GM18507 (cell line): ENCODE data around the gene SUPT4H1.

Experiments
- DNase-seq: peaks from one replicate; pipeline ENCODE4 v3.0.0; 2011; ENCODE audit warnings: low read depth; ENCODE audit not compliant: insufficient read length; ENCODE audit errors: extremely low spot score
- FAIRE-seq: peaks from 2 replicates; lab custom pipeline; 2011; peaks lifted over from hg19 to GRCh38; lab: Jason Lieb, UNC

SUPT4H1 gene

GRCh38 chr17:58332778-58333735 is 18.9 kb downstream of the SUPT4H1 start:
- no peak for DNase-seq
- peak; percentile 63 for FAIRE-seq

GRCh38 chr17:58331815-58332777 is 19.9 kb downstream of the SUPT4H1 start:
- peak; percentile 92 for FAIRE-seq
- no peak for DNase-seq

DNA sequence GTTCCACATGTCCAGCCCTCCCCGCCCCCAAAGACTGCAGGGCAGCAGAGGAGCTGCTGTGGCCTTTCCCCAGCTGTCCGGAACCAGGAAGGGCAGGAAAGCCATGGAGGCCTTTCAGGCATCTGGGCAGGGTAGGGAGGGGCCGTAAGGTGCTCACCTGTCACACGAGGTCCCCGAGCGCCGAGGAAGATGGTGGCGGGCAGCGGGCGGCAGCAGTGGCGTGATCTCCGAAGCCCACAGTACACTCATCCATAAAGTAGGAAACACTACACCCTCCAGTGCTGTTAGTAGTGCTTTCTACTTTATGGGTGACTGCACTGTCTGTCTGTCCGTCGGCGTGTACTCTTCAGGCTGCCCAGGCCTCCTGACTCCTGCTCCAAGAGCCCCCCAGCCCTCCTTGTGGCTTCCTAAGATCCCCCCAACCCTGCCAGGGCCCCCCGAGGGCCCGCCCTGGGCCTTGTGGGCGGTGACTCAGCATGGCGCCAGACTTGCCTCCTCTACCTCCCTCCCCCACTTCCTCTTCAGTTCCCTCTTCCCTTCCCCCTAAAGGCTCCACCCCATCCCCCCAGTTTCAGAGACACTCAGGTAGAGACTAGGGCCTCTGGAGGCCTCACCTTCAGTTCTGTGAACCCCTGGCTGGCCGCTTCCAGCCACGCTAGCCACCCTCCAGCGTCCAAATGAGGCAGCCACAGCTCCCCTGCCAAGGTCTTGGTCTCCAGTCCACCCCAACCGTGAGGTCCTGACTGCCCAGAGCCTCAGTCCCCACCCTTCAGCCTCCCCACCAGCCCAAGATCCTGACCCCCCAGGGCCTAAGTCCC is 20.8 kb downstream of the SUPT4H1 start:
- FAIRE-seq (peak; percentile 5), DNase-seq (no peak)

DNA sequence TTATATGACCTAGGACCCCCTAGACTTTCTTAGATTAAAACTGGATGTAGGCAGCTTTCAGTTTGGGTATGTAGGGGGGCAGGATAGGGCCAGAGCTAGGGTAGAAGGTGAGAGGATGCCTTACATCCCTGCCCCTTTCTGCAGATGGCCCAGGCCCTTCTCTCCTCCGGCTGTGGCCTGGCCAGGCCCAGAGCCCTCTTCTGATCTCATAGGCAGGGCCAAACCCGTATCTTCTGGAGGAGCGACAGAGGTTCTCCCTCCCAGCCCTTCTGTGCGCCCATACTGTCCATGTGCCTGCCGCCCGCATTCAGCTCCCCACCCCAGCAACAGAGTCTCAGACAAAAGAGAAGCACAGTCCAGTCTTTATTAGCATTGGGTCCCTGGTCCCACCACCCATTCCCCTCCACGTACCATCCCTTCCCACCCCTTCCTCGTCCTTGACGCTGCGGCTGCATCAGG is 21.4 kb downstream of the SUPT4H1 start:
- DNase-seq (no peak), FAIRE-seq (no peak)

DNA sequence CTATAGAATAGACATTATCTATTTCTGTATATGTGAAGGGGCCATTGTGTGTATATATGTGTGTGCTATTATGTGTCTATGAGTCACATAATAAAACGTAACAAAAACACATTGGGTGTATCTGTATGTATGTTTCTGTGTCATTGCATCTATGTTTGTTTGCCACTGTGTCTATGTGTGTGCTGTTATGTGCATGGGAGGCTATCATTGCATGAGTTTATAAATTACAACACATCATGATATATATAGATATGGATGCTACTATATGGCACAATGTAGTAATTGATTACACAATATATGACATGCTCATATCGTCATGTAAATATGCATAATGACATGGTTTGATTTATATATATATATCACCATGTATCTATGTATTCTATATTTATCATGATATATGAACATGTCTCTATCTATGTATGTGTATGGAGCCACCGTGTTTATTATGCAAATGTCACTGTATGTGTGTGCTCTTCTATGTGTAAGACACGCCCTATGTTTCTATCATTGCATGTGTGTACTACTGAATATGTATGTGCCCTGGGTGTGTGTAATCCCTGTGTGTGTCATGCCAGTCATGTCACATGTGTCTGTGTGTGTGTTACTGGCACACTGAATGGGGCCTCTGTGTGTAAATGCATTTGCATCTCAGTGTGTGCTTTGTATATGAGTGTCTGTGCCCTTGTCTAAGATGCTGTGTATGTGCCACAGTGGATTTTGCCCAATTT is 22.0 kb downstream of the SUPT4H1 start:
- FAIRE-seq: no peak

GRCh38 chr17:58329035-58329809 is 22.8 kb downstream of the SUPT4H1 start:
- no peak for FAIRE-seq
- no peak for DNase-seq

More for the DNA sequence above, 22.0 kb downstream of the SUPT4H1 start:
- no peak for DNase-seq

GRCh38 chr17:58328195-58329034 is 23.6 kb downstream of the SUPT4H1 start, which contains the start of gene TSPOAP1:
TSPOAP1 (minus strand) TSS chr17:58328795; CDS start chr17:58327920, 875 bp downstream.
- FAIRE-seq: peak; percentile 96
- no peak for DNase-seq

DNA sequence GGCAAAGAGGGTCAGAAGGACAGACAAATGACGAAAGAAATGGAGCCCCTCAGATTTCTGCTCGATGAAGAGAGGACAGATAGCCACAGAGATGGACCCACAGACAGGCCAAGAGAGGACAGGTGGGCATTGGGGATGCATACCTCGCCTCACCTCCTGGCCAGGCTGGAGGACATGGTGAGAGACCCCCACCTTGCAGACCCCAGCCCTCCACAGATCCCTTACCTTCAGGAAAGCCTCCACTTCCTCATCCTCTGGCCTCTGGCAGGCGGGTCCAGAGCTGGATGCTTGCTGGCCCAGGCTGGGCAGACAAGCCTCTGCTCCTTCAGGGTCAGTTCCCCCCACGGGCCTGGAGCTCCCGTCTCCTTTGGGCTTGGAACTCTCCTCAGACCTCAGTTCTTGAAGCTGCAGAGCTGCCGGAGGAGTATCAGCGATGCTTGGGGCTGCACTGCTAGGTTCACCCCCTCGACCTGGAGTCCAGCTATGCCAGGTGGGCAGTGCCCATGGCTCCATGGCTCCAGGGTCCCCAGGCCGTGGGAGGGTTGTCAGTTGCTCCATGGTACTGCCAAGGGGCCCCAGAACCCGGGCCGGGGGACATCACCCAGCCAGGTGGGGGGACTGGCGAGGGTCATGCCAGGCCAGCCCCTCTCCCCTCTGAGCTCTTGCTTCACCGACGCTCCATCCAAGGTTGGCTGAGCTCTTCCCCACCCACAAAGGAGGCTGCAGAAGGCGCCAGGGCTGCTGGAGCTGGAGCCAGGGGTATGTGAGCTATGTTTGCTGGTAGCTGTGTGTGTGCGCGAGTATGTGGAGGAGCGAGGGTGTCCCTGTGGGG is 24.4 kb downstream of the SUPT4H1 start:
- DNase-seq (no peak), FAIRE-seq (no peak)

DNA sequence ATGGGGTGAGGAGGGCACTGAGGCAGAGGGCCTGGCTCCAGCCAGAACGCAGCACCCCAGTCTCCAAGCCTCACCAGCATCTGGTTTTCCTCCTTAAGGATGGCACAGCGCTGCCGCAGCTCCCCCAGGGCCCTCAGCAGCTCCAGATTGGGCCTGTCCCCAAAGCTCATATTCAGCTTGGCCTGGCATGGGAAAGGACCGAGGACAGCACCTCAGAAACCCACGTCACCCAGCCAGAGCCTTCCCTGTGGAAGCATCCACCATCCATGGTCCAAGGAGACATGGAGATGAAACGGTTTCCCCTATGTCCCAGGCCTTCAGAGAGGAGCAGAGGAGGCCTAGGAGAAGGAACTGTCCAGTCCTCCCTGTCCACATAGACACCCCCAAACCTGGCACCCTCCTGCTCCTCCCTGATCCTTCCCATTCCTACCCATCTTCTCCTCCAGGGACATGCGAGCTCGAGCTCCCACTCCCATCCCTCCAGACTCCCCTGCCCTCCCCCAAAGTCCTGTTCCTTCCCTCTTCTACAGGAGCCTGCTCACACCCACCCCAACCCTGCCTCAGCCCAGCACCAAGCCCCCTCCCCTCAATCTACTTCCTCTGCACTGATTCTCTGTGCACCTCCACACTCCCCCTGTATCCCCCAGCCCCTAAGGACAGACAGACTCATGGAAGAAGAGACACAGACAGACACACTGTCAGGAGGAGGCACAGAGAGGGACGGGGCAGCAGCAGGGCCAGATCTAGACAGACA is 25.2 kb downstream of the SUPT4H1 start:
- DNase-seq (no peak), FAIRE-seq (no peak)

DNA sequence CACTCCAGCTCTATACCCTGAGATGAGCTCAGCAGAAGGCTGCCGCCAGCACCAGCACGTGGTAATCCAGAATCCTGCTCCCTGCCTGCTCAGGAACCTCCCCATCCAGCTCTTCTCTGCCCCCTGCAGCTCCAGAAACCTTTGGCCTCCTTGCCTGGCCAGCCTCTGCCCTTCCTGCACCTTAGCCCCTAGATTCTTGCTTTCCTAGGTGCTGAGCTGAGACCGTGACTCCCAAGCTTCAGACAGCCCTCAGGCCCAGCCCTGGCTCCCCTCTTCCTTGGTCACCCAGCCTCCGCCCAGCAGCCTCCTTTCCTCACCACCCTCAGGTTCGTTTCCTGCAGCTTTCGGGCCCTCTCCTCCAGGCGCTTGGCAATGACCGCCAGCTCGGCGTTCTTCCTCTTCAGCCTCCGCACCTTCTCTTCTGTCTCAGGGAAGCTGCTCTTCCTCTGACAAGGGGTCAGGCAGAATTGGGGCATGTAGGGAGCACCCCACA is 26.0 kb downstream of the SUPT4H1 start:
- DNase-seq (no peak), FAIRE-seq (no peak)

GRCh38 chr17:58325289-58325726 is 26.7 kb downstream of the SUPT4H1 start:
- no peak for FAIRE-seq
- no peak for DNase-seq

DNA sequence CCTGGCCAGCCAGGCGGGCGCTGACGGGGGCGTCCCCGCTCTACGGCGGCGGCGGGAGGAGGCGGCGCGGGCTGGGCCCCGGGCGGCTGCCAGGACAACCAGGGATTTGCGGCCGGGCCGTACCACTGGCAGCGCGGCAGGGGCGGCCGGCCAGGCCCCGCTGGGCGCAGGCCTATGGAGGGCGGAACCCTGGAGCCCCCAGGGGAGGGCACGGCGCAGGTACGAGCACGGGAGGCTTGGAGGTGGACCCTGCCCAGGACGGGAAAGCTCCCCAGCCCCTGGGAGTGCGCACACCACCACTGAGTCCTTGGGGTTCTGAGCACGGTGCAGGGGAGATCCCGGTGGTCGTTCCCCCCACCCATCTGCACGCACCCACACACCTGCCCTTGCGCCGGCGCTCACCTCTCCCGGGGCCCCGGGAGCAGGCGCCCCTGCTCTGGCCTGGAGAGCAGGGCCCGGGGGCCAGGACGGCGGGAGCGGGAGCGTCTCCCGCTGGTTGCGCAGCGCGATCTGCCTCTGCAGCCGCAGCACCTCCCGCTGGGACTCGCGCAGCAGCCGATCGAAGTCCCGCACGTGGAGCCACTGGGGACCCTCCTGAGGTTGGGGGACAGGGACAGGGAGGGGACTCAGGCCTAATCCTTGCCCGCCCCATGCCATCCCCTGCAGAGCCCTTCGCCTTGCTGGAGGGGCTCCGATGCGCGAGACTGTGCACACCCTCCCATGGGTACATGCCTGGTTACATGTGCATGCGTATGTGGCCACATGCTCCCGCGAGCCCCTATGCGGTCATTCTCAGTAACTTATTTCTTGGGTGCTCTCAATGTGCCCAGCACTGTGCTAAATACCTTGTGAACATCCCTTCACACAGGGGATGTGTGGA is 27.4 kb downstream of the SUPT4H1 start:
- DNase-seq: no peak
- no peak for FAIRE-seq

- FAIRE-seq (no peak), DNase-seq (no peak)
These were observed 28.0 kb downstream of the SUPT4H1 start for GRCh38 chr17:58324056-58324408.

- no peak for FAIRE-seq
- no peak for DNase-seq
These were observed 28.5 kb downstream of the SUPT4H1 start for GRCh38 chr17:58323366-58324055.
